Measurements from ENCODE around the gene TEAD1. TPM values are rescaled to one million over a fixed set of nuclear protein-coding genes. Genes with fewer than 3 reads are reported as not detected.

Gene TEAD1
- total RNA-seq, 1 experiment from 2014 or later = 106 TPM

DNA sequence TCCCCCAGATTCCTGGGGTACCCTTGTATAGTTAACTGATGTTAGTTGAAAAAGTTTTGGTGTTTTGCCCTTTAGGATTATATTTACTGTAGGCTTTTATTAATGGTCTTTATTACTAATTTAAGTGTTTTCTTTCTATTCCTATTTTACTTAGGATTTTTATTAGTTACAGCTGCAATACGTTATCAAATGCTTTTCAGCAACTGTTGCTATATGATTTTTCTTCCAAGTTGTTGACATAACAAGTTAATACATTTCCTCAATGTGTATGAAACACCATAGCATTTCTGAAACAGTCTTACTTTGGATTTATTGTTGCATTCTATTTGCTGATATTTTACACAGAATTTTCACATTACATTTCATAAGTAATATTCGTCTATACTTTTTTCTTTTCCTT, 253.7 kb downstream of the TEAD1 start:
- Histone ChIP-seq H3K9me2 (ENCODE audit: insufficient read depth) (no peaks in the 10 kb centered on the region), H3K27ac (no peak overlapping the region), H3K79me2 (ENCODE audit: low read depth) (no peaks in the 10 kb centered on the region), H3K4me1 (replicated peaks; ENCODE audit: insufficient read depth) (no peaks in the 10 kb centered on the region), H3K36me3 (ENCODE audit: low read depth) (peaks cover 7% of the 10 kb centered on the region; the same call in 1 of the 2 replicates), H4K20me1 (ENCODE audit: insufficient read depth) (no peaks in the 10 kb centered on the region), H3K9me3 (ENCODE audit: insufficient read depth, low read depth) (no peaks in the 10 kb centered on the region), H3K4me2 (no peak overlapping the region), H3F3A (ENCODE audit: insufficient read depth, low read depth) (no peaks in the 10 kb centered on the region), H2AFZ (no peak overlapping the region), H3K4me3 (no peak overlapping the region), H3K27me3 (ENCODE audit: insufficient read depth, low read depth) (no peaks in the 10 kb centered on the region)
- DNase-seq = no peak
- intact Hi-C loops (cut with micrococcal nuclease; ENCODE audit: unreplicated experiment) = no loop called here
- TF ChIP-seq, protein P1, sequence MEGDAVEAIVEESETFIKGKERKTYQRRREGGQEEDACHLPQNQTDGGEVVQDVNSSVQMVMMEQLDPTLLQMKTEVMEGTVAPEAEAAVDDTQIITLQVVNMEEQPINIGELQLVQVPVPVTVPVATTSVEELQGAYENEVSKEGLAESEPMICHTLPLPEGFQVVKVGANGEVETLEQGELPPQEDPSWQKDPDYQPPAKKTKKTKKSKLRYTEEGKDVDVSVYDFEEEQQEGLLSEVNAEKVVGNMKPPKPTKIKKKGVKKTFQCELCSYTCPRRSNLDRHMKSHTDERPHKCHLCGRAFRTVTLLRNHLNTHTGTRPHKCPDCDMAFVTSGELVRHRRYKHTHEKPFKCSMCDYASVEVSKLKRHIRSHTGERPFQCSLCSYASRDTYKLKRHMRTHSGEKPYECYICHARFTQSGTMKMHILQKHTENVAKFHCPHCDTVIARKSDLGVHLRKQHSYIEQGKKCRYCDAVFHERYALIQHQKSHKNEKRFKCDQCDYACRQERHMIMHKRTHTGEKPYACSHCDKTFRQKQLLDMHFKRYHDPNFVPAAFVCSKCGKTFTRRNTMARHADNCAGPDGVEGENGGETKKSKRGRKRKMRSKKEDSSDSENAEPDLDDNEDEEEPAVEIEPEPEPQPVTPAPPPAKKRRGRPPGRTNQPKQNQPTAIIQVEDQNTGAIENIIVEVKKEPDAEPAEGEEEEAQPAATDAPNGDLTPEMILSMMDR (conservative IDR thresholded peaks at IDR 0.05) = no peak
- TF ChIP-seq EZH2 (IDR thresholded peaks at IDR 0.05; ENCODE audit: low read depth) = no peak
- ChIA-PET CTCF (no interaction called here), POLR2A (ENCODE audit: unreplicated experiment) (no interaction called here)
- BruUV-seq (replicated peaks) = no TSS peak

DNA sequence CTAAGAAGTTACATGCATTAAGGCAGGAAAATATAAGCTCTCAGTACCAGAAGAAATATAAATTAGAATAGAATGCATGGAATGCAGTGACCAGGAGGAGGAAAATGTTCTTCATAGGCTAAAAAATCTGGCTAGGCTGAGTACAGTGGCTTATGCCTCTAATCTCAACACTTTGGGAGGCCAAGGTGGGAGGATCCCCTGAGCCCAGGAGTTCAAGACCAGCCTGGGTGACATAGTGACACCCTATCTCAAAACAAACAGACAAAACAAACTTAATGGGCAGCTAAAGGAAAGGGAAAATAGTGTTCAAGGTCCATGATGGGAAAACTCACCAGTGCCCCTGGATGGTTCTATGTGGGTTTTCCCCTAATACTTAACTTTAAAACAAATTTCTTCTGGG, 256.6 kb downstream of the TEAD1 start:
- no peak for DNase-seq
- Histone ChIP-seq H3K27me3 (ENCODE audit: insufficient read depth, low read depth) (no peaks in the 10 kb centered on the region), H3K4me1 (replicated peaks; ENCODE audit: insufficient read depth) (no peaks in the 10 kb centered on the region), H3K27ac (no peak overlapping the region), H3K36me3 (ENCODE audit: low read depth) (peaks cover 7% of the 10 kb centered on the region; the same call in 1 of the 2 replicates), H3K9me3 (ENCODE audit: insufficient read depth, low read depth) (no peaks in the 10 kb centered on the region), H3K9me2 (ENCODE audit: insufficient read depth) (no peaks in the 10 kb centered on the region), H2AFZ (no peak overlapping the region), H3K4me3 (no peak overlapping the region), H3F3A (ENCODE audit: insufficient read depth, low read depth) (no peaks in the 10 kb centered on the region), H4K20me1 (ENCODE audit: insufficient read depth) (no peaks in the 10 kb centered on the region), H3K4me2 (no peak overlapping the region), H3K79me2 (ENCODE audit: low read depth) (no peaks in the 10 kb centered on the region)
- TF ChIP-seq, protein P1 (conservative IDR thresholded peaks at IDR 0.05) = no peak
- TF ChIP-seq EZH2 (IDR thresholded peaks at IDR 0.05; ENCODE audit: low read depth) = no peak
- intact Hi-C loops (cut with micrococcal nuclease; ENCODE audit: unreplicated experiment) = no loop called here
- POLR2A ChIA-PET (ENCODE audit: unreplicated experiment) = no interaction called here
- CTCF ChIA-PET = no interaction called here
- no TSS peak for BruUV-seq (replicated peaks)

DNA sequence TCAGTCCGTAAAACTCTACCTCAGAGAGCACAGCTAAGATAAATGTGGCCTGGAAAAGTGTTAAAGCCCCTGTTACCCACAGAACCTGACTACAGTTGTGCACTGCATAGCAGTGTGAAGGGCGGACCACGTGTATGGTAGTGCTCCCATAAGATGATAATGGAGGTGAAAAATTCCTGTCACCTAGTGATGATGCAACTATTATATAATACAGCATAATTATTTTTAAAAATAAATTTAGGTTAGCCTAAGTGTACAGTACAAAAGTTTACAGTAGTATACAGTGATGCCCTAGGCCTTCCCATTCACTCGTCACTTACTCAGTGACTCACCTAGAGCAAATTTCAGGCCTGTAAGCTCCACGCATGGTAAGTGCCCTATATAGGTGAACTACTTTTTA, 258.3 kb downstream of the TEAD1 start:
- intact Hi-C loops (cut with micrococcal nuclease; ENCODE audit: unreplicated experiment) = no loop called here
- Histone ChIP-seq H3F3A (ENCODE audit: insufficient read depth, low read depth) (no peaks in the 10 kb centered on the region), H3K36me3 (ENCODE audit: low read depth) (peaks cover 7% of the 10 kb centered on the region; the same call in 1 of the 2 replicates), H3K79me2 (ENCODE audit: low read depth) (no peaks in the 10 kb centered on the region), H3K9me2 (ENCODE audit: insufficient read depth) (no peaks in the 10 kb centered on the region), H3K27ac (no peak overlapping the region), H3K4me1 (replicated peaks; ENCODE audit: insufficient read depth) (no peaks in the 10 kb centered on the region), H3K27me3 (ENCODE audit: insufficient read depth, low read depth) (no peaks in the 10 kb centered on the region), H3K4me2 (no peak overlapping the region), H3K4me3 (no peak overlapping the region), H4K20me1 (ENCODE audit: insufficient read depth) (no peaks in the 10 kb centered on the region), H2AFZ (no peak overlapping the region), H3K9me3 (ENCODE audit: insufficient read depth, low read depth) (no peaks in the 10 kb centered on the region)
- TF ChIP-seq EZH2 (IDR thresholded peaks at IDR 0.05; ENCODE audit: low read depth) = no peak
- TF ChIP-seq, protein P1 (conservative IDR thresholded peaks at IDR 0.05) = no peak
- no TSS peak for BruUV-seq (replicated peaks)
- DNase-seq = no peak
- ChIA-PET POLR2A (ENCODE audit: unreplicated experiment) (no interaction called here), CTCF (no interaction called here)
